DOHH2 (cell line): ENCODE data around the gene ZCCHC17.

Experiments used
- H3F3A ChIP-seq: fragments of 200-600 bp; sonication (generic), shearing (Covaris generic); 2 replicates; pipeline ENCODE4 v1.6.0; 2016; ENCODE audit warnings: antibody characterized with exemption, mild to moderate bottlenecking; ENCODE audit not compliant: control insufficient read depth, insufficient read depth
- H3K27ac ChIP-seq: fragments of 200-600 bp; sonication (generic); 2 replicates; pipeline ENCODE4 v1.5.1; 2014; ENCODE audit warnings: low read depth, mild to moderate bottlenecking, low read length, moderate library complexity
- H3K27me3 ChIP-seq: fragments of 200-600 bp; sonication (generic); 2 replicates; pipeline ENCODE4 v1.6.1; 2014; ENCODE audit warnings: mild to moderate bottlenecking, low read length, mixed read lengths; ENCODE audit not compliant: control insufficient read depth
- H3K36me3 ChIP-seq: fragments of 200-600 bp; sonication (generic); 2 replicates; pipeline ENCODE4 v1.6.1; 2014; ENCODE audit warnings: mild to moderate bottlenecking, low read length, moderate library complexity, mixed read lengths; ENCODE audit not compliant: control insufficient read depth
- H3K4me1 ChIP-seq: fragments of 200-600 bp; sonication (generic); 2 replicates; pipeline ENCODE4 v1.6.1; 2014; ENCODE audit warnings: mild to moderate bottlenecking, low read length, mixed read lengths; ENCODE audit not compliant: control insufficient read depth
- H3K4me2 ChIP-seq: fragments of 200-600 bp; sonication (generic); 2 replicates; pipeline ENCODE4 v1.6.0; 2014; ENCODE audit warnings: mild to moderate bottlenecking, low read length, moderate library complexity
- H3K4me3 ChIP-seq: fragments of 200-600 bp; sonication (generic); 2 replicates; pipeline ENCODE4 v1.5.1; 2014; ENCODE audit warnings: mild to moderate bottlenecking, low read length, mixed read lengths
- H3K79me2 ChIP-seq: fragments of 200-600 bp; sonication (generic); 2 replicates; pipeline ENCODE4 v1.6.1; 2014; ENCODE audit warnings: mild to moderate bottlenecking, low read length, mixed read lengths; ENCODE audit not compliant: control insufficient read depth
- H3K9me2 ChIP-seq: fragments of 200-600 bp; sonication (generic); replicated peaks from 2 replicates; pipeline ENCODE4 v1.6.1; 2014; ENCODE audit warnings: mild to moderate bottlenecking, low read length, mixed read lengths; ENCODE audit not compliant: control insufficient read depth
- H3K9me3 ChIP-seq: fragments of 200-600 bp; sonication (generic); 2 replicates; pipeline ENCODE4 v1.6.1; 2014; ENCODE audit warnings: antibody characterized with exemption, low read length, mixed read lengths; ENCODE audit not compliant: control insufficient read depth, insufficient read depth
- H4K20me1 ChIP-seq: fragments of 200-600 bp; sonication (generic); 2 replicates; pipeline ENCODE4 v1.6.0; 2014; ENCODE audit warnings: low read depth, mild to moderate bottlenecking, antibody characterized with exemption, low read length, moderate library complexity; ENCODE audit not compliant: control insufficient read depth, insufficient read depth
- CTCF ChIP-seq: fragments of 200-600 bp; sonication (generic); IDR thresholded peaks from one replicate; pipeline ENCODE4 v1.5.1; 2014; ENCODE audit warnings: antibody characterized with exemption, mild to moderate bottlenecking, low read depth, low read length; ENCODE audit not compliant: poor library complexity, severe bottlenecking
- EZH2phosphoT487 ChIP-seq: fragments of 200-600 bp; sonication (generic); IDR thresholded peaks from 2 replicates; pipeline ENCODE4 v1.6.1; 2017; ENCODE audit warnings: borderline replicate concordance, mild to moderate bottlenecking, antibody characterized with exemption, low read length, moderate library complexity, mixed read lengths

The ZCCHC17 gene

GRCh38 chr1:31405578-31406245 lies 108.9 kb downstream of the ZCCHC17 start:
- Histone ChIP-seq H3K9me2 (no peaks in the 10 kb centered on the region), H3K4me1 (no peaks in the 10 kb centered on the region; the same call in 1 of the 2 replicates), H3K4me2 (no peak overlapping the region), H3K79me2 (no peaks in the 10 kb centered on the region), H4K20me1 (no peaks in the 10 kb centered on the region), H3K4me3 (no peak overlapping the region), H3K36me3 (no peaks in the 10 kb centered on the region), H3K27ac (no peak overlapping the region), H3K27me3 (peaks cover 9% of the 10 kb centered on the region), H3F3A (no peaks in the 10 kb centered on the region), H3K9me3 (no peaks in the 10 kb centered on the region)
- TF ChIP-seq EZH2phosphoT487: no peak
- TF ChIP-seq CTCF: no peak

- Histone ChIP-seq H3K27ac (no peak overlapping the region), H3K4me1 (peaks cover 3% of the 10 kb centered on the region; the same call in 1 of the 2 replicates), H3K9me2 (no peaks in the 10 kb centered on the region), H3K4me3 (no peak overlapping the region), H3K9me3 (no peaks in the 10 kb centered on the region), H3F3A (no peaks in the 10 kb centered on the region), H3K36me3 (no peaks in the 10 kb centered on the region), H3K4me2 (no peak overlapping the region), H3K27me3 (peaks cover 16% of the 10 kb centered on the region), H4K20me1 (no peaks in the 10 kb centered on the region), H3K79me2 (no peaks in the 10 kb centered on the region)
- TF ChIP-seq EZH2phosphoT487 (no peak), CTCF (no peak)
These were observed 110.3 kb downstream of the ZCCHC17 start for GRCh38 chr1:31407029-31407626.

- Histone ChIP-seq H3K27ac (no peak overlapping the region), H3F3A (no peaks in the 10 kb centered on the region), H3K4me3 (no peak overlapping the region), H3K9me3 (no peaks in the 10 kb centered on the region), H3K9me2 (no peaks in the 10 kb centered on the region), H3K27me3 (peaks cover 30% of the 10 kb centered on the region), H3K36me3 (no peaks in the 10 kb centered on the region), H3K4me2 (no peak overlapping the region), H3K79me2 (no peaks in the 10 kb centered on the region), H3K4me1 (peaks cover 14% of the 10 kb centered on the region), H4K20me1 (no peaks in the 10 kb centered on the region)
- no peak for TF ChIP-seq CTCF
- no peak for TF ChIP-seq EZH2phosphoT487
These were observed 112.0 kb downstream of the ZCCHC17 start for GRCh38 chr1:31408788-31409318.
